Progenitor cell of endocrine pancreas (in vitro differentiated cells): ENCODE measurements around the gene LRMDA. TPM values are rescaled to one million over a fixed set of nuclear protein-coding genes. Genes with fewer than 3 reads are reported as not detected.

Experiments
- DNase-seq: peaks from one replicate; pipeline ENCODE4 v3.0.0; 2021; ENCODE audit warnings: low spot score; ENCODE audit not compliant: unreplicated experiment
- H3K27ac Mint-ChIP-seq: 2 replicates; pipeline ENCODE4 v1.8.0; 2021; ENCODE audit warnings: mild to moderate bottlenecking, moderate library complexity, mixed read lengths
- H3K27me3 Mint-ChIP-seq: 2 replicates; pipeline ENCODE4 v1.8.0; 2021; ENCODE audit warnings: mixed read lengths
- H3K36me3 Mint-ChIP-seq: 2 replicates; pipeline ENCODE4 v1.8.0; 2022; ENCODE audit warnings: mixed read lengths; ENCODE audit not compliant: insufficient read depth
- H3K4me1 Mint-ChIP-seq: 2 replicates; pipeline ENCODE4 v1.8.0; 2021; ENCODE audit warnings: low read depth, mixed read lengths
- H3K4me3 Mint-ChIP-seq: 2 replicates; pipeline ENCODE4 v1.8.0; 2021; ENCODE audit warnings: low read depth, mild to moderate bottlenecking, moderate library complexity, mixed read lengths
- H3K9me3 Mint-ChIP-seq: 2 replicates; pipeline ENCODE4 v1.8.0; 2021; ENCODE audit warnings: low read depth, mixed read lengths
- CTCF ChIP-seq: fragments of 200-600 bp; sonication (generic); IDR thresholded peaks from one replicate; pipeline ENCODE4 v1.5.0; 2021; ENCODE audit warnings: antibody characterized with exemption, mild to moderate bottlenecking; ENCODE audit not compliant: unreplicated experiment
- total RNA-seq: library from RNA; stranded (reverse); gene quantifications from 2 replicates; pipeline ENCODE4 v1.2.1, GENCODE V29; 2021

LRMDA gene
- total RNA-seq, 1 donor from 2014 or later = 6.5 TPM

GRCh38 chr10:75801121-75801520 is 369.7 kb downstream of the LRMDA start:
- H3K9me3 Mint-ChIP-seq = peaks cover 7% of the 10 kb centered on the region
- H3K27ac Mint-ChIP-seq = no peak overlapping the region
- no peak for DNase-seq
- peaks cover 16% of the 10 kb centered on the region for H3K4me1 Mint-ChIP-seq
- H3K36me3 Mint-ChIP-seq = peaks cover 3% of the 10 kb centered on the region
- peaks cover 19% of the 10 kb centered on the region for H3K27me3 Mint-ChIP-seq
- no peak for TF ChIP-seq CTCF
- no peak overlapping the region for H3K4me3 Mint-ChIP-seq

DNA sequence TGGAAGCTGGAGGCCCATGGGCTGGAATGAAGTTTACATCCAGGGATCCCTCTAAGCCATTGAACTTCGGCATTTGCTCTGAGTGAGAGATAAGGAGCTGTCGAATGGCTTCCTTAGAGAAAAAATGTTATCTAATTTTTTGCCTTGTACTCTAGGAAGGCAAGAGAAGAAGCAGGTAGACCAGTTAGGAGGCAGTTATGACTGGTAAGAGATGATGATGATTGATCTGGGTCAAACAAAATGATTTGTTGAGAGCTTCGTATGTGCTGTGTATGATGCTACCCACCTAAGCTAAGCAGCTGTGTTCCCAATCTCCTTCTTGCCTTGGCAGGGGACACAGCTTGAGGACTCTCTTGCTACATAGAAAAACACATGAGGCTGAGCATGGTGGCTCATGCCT is 370.2 kb downstream of the LRMDA start:
- Mint-ChIP-seq H3K36me3 (peaks cover 3% of the 10 kb centered on the region), H3K4me3 (no peak overlapping the region), H3K27me3 (peaks cover 23% of the 10 kb centered on the region), H3K4me1 (peaks cover 19% of the 10 kb centered on the region), H3K9me3 (peaks cover 7% of the 10 kb centered on the region), H3K27ac (no peak overlapping the region)
- no peak for TF ChIP-seq CTCF
- DNase-seq = no peak

DNA sequence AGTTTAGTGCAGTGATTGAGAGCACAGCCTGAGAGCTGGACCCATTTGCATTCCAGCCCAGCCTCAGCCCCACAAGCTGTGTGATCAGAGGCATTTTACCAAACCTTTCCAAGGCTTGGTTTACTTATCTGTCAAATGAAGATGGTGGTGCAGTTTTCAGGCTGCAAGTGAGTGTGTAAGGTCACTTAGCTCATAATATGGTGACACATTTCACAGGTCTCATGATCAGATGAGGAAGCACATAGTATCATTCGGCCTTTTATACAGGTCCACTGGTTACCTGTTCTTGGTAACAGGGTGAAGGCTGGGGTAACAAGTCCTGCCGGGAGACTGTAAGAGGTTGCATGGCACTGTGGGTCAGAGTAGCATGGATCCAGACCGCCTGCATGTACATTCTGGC is 371.7 kb downstream of the LRMDA start:
- Mint-ChIP-seq H3K4me3 (no peak overlapping the region), H3K27ac (no peak overlapping the region), H3K9me3 (peaks cover 2% of the 10 kb centered on the region), H3K36me3 (no peaks in the 10 kb centered on the region), H3K4me1 (peaks cover 19% of the 10 kb centered on the region), H3K27me3 (peaks cover 37% of the 10 kb centered on the region)
- TF ChIP-seq CTCF = no peak
- DNase-seq = no peak

- Mint-ChIP-seq H3K27ac (no peak overlapping the region), H3K27me3 (peaks cover 38% of the 10 kb centered on the region), H3K4me3 (no peak overlapping the region), H3K36me3 (no peaks in the 10 kb centered on the region), H3K4me1 (peaks cover 19% of the 10 kb centered on the region), H3K9me3 (peaks cover 2% of the 10 kb centered on the region)
- DNase-seq = no peak
- TF ChIP-seq CTCF = no peak
Measured at GRCh38 chr10:75803816-75804552, 372.6 kb downstream of the LRMDA start.

DNA sequence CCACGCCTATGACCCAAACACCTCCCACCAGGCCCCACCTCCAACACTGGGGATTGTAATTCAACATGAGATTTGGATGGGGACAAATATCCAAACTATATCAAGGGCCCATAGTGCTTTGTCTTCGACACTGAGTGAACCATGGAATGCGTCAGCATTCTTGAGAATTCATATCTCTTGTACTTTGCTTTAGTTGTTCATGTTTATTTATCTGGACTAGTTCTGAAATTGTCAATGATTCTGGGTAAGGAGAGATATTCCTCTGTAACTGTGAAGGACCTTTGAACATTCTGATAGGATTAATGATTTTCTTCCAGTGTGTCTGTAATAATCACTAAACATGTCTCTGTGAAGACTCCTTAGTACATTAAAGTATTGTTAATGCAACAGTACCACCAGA is 374.8 kb downstream of the LRMDA start:
- TF ChIP-seq CTCF = no peak
- H3K4me3 Mint-ChIP-seq = no peak overlapping the region
- peaks cover 52% of the 10 kb centered on the region for H3K27me3 Mint-ChIP-seq
- peaks cover 2% of the 10 kb centered on the region for H3K9me3 Mint-ChIP-seq
- H3K36me3 Mint-ChIP-seq = no peaks in the 10 kb centered on the region
- H3K4me1 Mint-ChIP-seq = peaks cover 19% of the 10 kb centered on the region
- H3K27ac Mint-ChIP-seq = no peak overlapping the region
- no peak for DNase-seq
